ENCODE data around the gene HRNR. TPM values are rescaled to one million over a fixed set of nuclear protein-coding genes. Genes with fewer than 3 reads are reported as not detected.

The HRNR gene
- total RNA-seq, 8 experiments from 2014 or later: 0.07 to 4.7 (median 0.29) TPM; not detected in 1

DNA sequence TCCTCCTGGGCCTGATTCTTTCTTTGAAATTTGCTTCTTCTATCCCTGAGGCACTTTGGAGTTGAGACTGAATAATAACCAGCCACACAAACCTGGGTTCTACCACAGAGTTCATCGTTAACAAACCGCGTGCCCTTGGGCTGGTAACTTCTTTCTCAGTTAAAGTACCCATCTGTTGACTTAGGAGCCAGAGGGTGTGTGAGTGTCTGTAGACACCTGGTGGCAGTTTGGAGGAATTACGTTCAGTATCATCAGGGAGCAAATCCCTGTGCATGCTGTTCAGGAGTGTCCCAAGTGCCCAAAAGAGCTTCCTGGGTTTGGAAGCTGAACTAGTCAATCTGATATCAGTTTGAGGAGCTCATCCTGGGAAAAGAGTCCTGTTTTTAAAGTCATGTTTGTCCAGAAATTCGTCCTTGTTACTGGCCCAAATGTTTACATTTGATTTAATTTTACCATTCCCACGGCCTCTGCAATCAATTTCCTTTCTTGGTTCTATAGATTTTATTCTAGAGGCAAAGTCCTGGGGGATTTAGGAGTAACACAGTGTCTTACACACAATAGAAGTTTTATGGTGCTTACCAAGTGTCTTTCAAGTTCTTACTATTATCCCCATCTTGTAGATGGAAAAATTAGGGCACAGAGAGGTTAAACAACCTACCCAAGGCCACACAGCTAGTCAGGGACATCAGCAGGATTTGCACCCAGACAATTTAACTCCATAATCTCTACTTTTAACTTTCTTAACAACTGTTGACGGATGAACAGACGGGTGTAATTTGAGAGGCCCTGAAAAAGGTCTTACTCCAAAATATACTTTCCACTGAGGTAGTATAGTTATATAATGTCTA is 38.2 kb downstream of the HRNR start:
- no peak overlapping the region for H3K27ac ChIP-seq
- peak in 4 of 8 experiments; percentile 11 to 78 (median 30) for ATAC-seq (replicated peaks in 6 of 8)
- no peak overlapping the region for H3K4me3 ChIP-seq
- WGBS, 10 experiments: 2 to 35% (median 23%) methylated on average over 4 to 8 of the region's 8 CpGs
- no peaks in the 10 kb centered on the region for H3K4me1 ChIP-seq (replicated peaks in 1 of 2)
- in situ Hi-C loops (cut with MboI; ENCODE audit: low pct_unique_long_range_greater_than_20kb in 2 of 9, low sequenced_read_pairs in 9 of 9, unreplicated experiment in 9 of 9): loop anchor here in 3 of 9 experiments (10.0 to 25.0 kb wide), 2 partner anchors 131 to 277 kb away; no protein-coding TSS in a partner anchor

DNA sequence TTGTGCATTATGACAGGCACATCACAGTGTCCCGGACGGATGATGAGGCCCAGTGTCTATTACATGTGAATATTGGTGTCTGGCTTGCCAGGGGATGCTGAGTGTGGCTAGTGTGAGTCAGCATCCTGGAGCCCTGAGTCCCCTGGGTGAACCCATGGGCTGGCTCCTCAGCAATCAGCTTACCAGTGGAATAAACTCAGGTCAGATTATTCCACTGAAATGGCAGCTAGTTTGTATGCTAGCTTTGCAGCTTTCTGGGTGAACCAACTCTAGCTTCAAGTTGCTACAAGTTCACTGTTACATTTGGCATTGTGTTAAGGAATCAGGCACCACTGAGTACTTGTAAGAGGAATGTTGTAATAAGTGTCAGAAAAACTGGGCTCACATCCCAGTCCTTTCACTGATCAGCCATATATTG is 41.0 kb downstream of the HRNR start:
- H3K4me3 ChIP-seq: no peak overlapping the region
- WGBS, 10 experiments: 10 to 100% (median 31%) methylated on average over 1 to 2 of the region's 2 CpGs; no CpG with 5 or more reads in 4 of the 10 experiments
- in situ Hi-C loops (cut with MboI; ENCODE audit: low pct_unique_long_range_greater_than_20kb in 2 of 9, low sequenced_read_pairs in 9 of 9, unreplicated experiment in 9 of 9): loop anchor here in 3 of 9 experiments (5.0 to 25.0 kb wide), 3 partner anchors 41 to 279 kb away; no protein-coding TSS in a partner anchor
- H3K27ac ChIP-seq: no peak overlapping the region
- H3K4me1 ChIP-seq (replicated peaks in 1 of 2): no peaks in the 10 kb centered on the region
- peak in 3 of 8 experiments; percentile 20 to 94 (median 90) for ATAC-seq (replicated peaks in 6 of 8)

DNA sequence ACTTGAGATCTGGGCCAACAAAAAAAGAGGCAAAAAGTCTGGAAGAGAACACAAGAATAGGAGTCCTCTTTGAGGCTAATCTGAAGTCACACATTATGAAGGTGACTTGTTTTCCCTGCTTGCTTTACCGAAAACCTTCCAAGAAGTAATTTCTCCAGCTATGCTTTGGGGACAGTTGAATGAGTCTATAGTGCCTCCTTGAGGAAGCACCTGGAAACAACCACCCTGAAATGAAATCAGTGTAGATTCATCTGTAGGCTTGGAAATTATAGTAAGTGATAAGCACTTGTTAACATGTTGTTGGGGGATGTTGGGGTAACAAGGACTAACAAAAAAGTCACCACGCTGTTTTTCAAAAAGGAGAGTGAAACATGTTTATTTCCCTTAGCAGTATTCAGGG is 41.6 kb downstream of the HRNR start:
- WGBS, 10 experiments: 0 to 81% (median 51%) methylated on average over 1 to 2 of the region's 2 CpGs; no CpG with 5 or more reads in 2 of the 10 experiments
- H3K27ac ChIP-seq: no peak overlapping the region
- ATAC-seq (replicated peaks in 6 of 8): peak in 2 of 8 experiments; percentile 51 to 52
- in situ Hi-C loops (cut with MboI; ENCODE audit: low pct_unique_long_range_greater_than_20kb in 2 of 9, low sequenced_read_pairs in 9 of 9, unreplicated experiment in 9 of 9): loop anchor here in 3 of 9 experiments (5.0 to 25.0 kb wide), 3 partner anchors 40 to 280 kb away; no protein-coding TSS in a partner anchor
- H3K4me1 ChIP-seq (replicated peaks in 1 of 2): no peaks in the 10 kb centered on the region
- H3K4me3 ChIP-seq: no peak overlapping the region

DNA sequence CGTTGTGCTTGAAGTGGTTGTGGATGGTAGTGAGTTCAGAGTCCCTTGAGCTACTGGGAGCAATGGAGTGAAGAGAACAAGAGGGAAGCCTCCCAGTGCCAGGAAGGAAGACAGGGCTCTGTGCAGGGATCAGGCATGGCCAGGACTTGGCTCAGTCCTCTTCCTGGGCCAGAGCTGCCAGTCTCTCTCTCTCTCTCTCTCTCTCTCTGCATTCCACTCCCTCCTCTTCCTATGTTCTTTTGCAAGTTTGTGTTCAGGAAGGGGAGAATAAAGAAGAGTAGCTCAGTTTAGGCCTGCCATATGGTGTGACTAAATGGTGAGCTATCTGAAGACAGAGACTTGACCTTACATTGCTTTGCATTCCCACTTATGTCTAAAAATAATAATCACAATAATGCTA is 44.4 kb downstream of the HRNR start:
- WGBS, 10 experiments: 33 to 100% (median 76%) methylated on average over 1 of the region's 1 CpG; no CpG with 5 or more reads in 4 of the 10 experiments
- in situ Hi-C loops (cut with MboI; ENCODE audit: low pct_unique_long_range_greater_than_20kb in 2 of 9, low sequenced_read_pairs in 9 of 9, unreplicated experiment in 9 of 9): loop anchor here in 2 of 9 experiments (25.0 kb wide), 1 partner anchor 283 kb away; no protein-coding TSS in a partner anchor
- H3K4me3 ChIP-seq: no peak overlapping the region
- H3K27ac ChIP-seq: no peak overlapping the region
- no peak for ATAC-seq (replicated peaks in 6 of 8)
- no peaks in the 10 kb centered on the region for H3K4me1 ChIP-seq (replicated peaks in 1 of 2)

DNA sequence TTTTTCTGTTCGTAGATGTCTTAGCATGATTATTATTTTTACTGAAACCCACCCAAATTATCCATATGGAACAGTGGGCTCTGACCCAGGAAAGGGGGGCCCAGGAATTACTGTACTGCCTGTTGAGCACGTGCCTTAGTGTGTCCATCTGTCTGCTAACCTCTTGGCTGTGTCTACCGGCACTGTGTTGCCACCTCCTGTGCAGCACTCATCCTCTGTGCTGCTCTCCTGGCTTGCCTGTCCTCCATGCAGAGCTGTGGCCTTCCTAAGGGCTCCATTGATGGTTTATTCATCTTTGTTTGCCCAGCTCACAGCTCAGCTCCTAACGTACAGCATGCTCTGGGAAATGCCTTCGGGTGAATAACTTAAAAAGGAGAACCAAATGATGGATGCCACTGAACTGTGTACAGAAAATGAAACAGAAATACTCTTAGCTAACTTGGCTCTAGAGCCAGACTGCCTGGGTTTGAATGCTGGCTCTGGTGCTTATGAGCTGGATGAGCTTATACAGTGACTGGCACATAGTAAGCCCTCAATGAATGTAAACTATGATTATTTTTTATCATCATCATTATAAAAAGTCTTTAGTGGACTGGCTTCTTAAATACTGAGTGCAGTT is 53.6 kb downstream of the HRNR start:
- no peak for ATAC-seq (replicated peaks in 6 of 8)
- in situ Hi-C loops (cut with MboI; ENCODE audit: low pct_unique_long_range_greater_than_20kb in 2 of 9, low sequenced_read_pairs in 9 of 9, unreplicated experiment in 9 of 9): no loop called here
- no peak overlapping the region for H3K27ac ChIP-seq
- no peak overlapping the region for H3K4me3 ChIP-seq
- H3K4me1 ChIP-seq (replicated peaks in 1 of 2): no peaks in the 10 kb centered on the region
- 24 to 75% (median 58%) methylated on average over 2 to 5 of the region's 5 CpGs; no CpG with 5 or more reads in 4 of the 10 experiments for WGBS, 10 experiments

DNA sequence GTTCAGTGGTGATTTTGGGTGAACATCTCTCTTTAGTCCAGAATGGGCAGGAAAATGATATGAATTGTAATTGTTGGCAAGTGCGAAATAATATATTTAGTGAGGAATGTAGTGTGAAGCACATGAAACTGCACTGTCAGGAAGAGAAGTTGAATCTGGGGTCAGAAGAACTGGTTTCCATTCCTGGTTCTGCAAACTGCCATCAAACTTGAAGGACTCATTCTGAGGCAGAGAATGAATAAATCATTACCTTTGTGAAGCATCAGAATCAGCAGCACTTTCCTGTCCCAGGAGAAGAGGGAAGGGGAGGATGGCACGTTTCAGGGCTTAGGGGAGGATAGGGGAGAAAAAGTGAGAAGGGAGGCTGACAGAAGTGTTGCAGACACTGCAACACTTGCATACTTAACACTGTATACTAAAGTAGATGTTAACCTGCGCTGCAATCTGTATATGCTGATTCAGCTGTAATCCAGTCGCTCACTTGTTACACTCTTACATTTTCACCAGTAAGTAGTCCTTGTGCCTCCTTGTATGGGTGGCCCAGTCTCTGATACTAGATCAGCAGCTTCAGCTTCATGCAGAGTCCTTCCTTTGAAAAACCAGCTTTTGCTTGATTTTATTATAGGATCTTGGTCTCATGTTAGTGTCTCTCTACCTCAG is 54.5 kb downstream of the HRNR start:
- in situ Hi-C loops (cut with MboI; ENCODE audit: low pct_unique_long_range_greater_than_20kb in 2 of 9, low sequenced_read_pairs in 9 of 9, unreplicated experiment in 9 of 9): no loop called here
- no peak overlapping the region for H3K4me3 ChIP-seq
- no peak overlapping the region for H3K27ac ChIP-seq
- H3K4me1 ChIP-seq (replicated peaks in 1 of 2): no peaks in the 10 kb centered on the region
- 7 to 100% (median 73%) methylated on average over 1 to 4 of the region's 4 CpGs; no CpG with 5 or more reads in 2 of the 10 experiments for WGBS, 10 experiments
- ATAC-seq (replicated peaks in 6 of 8): no peak

DNA sequence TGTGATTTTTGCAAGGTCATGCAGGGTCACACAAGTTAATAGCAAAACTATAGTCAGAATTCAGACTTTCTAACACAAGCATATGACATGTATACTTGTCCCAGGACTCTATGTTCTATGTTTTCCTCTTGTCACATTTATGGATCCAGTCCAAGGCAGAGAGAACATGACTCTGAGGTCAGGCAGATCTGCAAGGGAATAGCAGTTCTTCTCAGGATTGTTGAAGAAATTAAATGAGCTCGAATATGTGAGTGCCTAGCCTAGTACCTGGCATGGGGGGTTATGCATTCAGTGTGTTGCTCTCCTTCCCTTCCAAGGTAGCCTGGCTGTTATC is 55.5 kb downstream of the HRNR start:
- H3K27ac ChIP-seq: no peak overlapping the region
- H3K4me1 ChIP-seq (replicated peaks in 1 of 2): no peaks in the 10 kb centered on the region
- ATAC-seq (replicated peaks in 6 of 8): peak in 2 of 8 experiments; percentile 15 to 18
- in situ Hi-C loops (cut with MboI; ENCODE audit: low pct_unique_long_range_greater_than_20kb in 2 of 9, low sequenced_read_pairs in 9 of 9, unreplicated experiment in 9 of 9): no loop called here
- no peak overlapping the region for H3K4me3 ChIP-seq
- 0 to 60% (median 13%) methylated on average over 1 of the region's 1 CpG; no CpG with 5 or more reads in 5 of the 10 experiments for WGBS, 10 experiments

DNA sequence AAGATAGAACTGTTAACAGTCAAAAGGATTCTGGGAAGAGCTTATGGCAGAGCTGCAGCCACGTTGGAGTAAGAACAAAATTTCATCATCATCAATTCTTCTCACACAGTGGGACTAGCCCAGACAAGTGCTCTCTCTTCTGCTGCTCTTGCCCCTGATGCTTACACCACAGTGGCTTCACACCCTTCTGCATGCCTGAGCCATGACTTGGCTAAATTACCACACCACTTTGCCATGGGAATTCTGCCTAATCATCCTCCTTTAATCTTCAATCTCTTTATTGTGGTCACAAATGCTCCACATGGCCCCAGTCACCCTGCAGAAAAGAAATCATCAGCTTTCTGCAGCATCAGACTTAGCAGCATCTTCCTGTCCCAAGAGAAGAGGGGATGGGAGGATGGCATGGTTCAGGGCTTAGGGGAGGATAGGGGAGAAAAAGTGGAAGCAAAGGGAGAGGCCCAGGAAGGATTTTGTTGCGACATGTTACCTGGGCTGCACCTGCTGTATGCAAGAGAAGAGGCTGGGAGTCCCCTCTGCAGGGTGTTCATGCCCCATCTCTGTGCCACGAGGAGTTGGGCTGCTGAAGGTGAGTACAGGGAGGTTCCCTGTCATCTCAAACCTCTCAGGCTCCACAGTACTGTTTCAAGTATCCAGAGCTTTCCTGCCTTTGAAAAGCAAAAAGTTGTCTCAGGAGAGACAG is 56.0 kb downstream of the HRNR start:
- in situ Hi-C loops (cut with MboI; ENCODE audit: low pct_unique_long_range_greater_than_20kb in 2 of 9, low sequenced_read_pairs in 9 of 9, unreplicated experiment in 9 of 9): no loop called here
- H3K4me1 ChIP-seq (replicated peaks in 1 of 2): no peaks in the 10 kb centered on the region
- H3K27ac ChIP-seq: no peak overlapping the region
- H3K4me3 ChIP-seq: no peak overlapping the region
- whole genome bisulfite sequencing, 10 experiments: 0 to 60% (median 15%) methylated on average over 1 to 3 of the region's 3 CpGs; no CpG with 5 or more reads in 2 of the 10 experiments
- ATAC-seq (replicated peaks in 6 of 8): peak in 2 of 8 experiments; percentile 96 to 97

DNA sequence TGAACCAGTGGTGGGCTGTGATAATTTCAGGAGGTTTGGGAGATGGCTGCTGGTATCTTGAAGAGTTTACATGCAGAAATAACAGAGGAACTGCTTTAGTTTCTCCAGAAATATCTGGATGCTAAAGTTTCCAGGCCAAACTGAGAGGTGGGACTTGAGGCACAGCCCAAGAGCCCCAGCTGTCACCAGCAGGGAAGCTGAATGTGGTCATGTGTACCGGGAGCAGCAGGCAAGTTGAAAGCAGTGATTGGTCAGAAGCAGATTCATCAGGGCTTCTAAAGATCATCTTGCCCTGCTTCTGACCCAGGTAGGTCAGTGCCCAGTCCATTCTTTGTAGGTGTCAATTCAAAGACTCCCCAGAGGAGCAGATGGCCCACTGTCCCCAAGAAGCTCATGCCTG is 57.0 kb downstream of the HRNR start:
- in situ Hi-C loops (cut with MboI; ENCODE audit: low pct_unique_long_range_greater_than_20kb in 2 of 9, low sequenced_read_pairs in 9 of 9, unreplicated experiment in 9 of 9): no loop called here
- 0 to 100% (median 50%) methylated on average over 1 of the region's 1 CpG; no CpG with 5 or more reads in 6 of the 10 experiments for WGBS, 10 experiments
- no peak overlapping the region for H3K27ac ChIP-seq
- H3K4me3 ChIP-seq: no peak overlapping the region
- no peak for ATAC-seq (replicated peaks in 6 of 8)
- H3K4me1 ChIP-seq (replicated peaks in 1 of 2): no peaks in the 10 kb centered on the region

DNA sequence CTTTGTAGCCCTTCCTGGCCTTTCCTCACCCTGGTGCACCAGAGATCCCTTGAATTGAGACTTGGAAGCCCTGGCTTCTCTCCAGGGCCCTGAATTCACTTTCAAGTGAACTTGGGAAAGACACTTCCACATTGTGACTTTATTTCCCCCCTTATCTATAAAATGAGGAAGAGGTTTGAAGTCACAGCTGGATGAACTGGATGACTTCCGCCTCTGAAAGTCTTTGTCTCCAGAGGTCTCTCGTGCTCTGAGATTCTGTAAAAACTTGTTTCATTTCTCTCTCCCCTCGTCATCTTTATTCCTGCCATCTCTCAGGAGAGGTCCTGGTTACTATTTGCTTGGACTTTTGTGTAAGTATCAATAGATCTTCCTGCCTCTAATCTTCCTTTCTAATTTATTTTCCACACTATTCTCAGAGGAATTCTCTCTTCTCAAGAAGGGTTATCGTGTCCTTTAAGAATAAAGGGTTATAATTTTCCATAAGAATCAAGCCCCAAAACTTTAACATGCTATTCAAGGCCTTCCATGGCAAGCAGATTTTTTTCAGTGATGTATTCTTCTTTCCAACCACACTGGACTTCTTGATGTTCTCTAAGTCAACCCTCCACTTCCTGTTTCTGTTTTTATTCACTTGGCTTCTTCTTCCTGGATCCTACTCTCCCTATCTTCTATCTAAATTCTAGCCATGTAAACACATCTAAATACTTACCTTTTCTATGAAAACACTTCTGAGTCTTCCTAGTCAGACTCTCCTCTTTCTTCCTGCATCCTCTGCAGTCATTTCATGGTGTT is 58.5 kb downstream of the HRNR start:
- WGBS, 10 experiments: 0 to 100% (median 62%) methylated on average over 1 to 4 of the region's 4 CpGs
- in situ Hi-C loops (cut with MboI; ENCODE audit: low pct_unique_long_range_greater_than_20kb in 2 of 9, low sequenced_read_pairs in 9 of 9, unreplicated experiment in 9 of 9): no loop called here
- H3K4me3 ChIP-seq: no peak overlapping the region
- H3K27ac ChIP-seq: no peak overlapping the region
- no peaks in the 10 kb centered on the region for H3K4me1 ChIP-seq (replicated peaks in 1 of 2)
- no peak for ATAC-seq (replicated peaks in 6 of 8)

DNA sequence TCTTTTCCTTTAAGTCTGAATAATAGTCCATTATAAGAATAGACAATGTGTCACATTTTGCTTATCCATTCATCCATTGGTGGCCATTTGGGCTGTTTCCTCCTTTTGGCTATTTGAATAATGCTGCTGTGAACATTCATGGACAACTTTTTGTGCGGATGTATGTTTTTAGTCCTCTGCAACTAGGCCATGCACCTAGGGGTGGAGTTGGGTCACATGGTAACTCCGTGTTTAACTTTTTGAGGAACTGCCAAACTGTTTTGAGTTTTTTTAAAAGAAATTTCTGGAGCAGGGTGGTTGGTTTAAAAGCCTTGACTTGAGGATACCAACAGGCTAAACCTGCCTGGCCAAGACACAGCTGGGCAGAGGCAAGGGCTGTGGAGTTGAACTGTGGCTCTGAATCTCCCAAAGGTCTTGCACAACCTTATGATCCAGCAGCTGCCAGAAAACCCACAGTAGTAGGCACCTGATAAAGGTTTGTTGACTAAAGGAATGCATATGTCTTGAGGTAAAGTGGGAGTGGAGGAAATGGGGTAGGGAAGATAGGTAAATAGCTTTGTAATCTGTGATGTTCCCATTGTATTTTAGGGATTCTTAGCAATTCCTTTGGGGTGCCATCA is 59.4 kb downstream of the HRNR start:
- Histone ChIP-seq H3K4me1 (replicated peaks in 1 of 2) (no peaks in the 10 kb centered on the region), H3K27ac (no peak overlapping the region), H3K4me3 (no peak overlapping the region)
- no peak for ATAC-seq (replicated peaks in 6 of 8)
- 6 to 100% (median 45%) methylated on average over 1 to 2 of the region's 2 CpGs; no CpG with 5 or more reads in 2 of the 10 experiments for WGBS, 10 experiments
- in situ Hi-C loops (cut with MboI; ENCODE audit: low pct_unique_long_range_greater_than_20kb in 2 of 9, low sequenced_read_pairs in 9 of 9, unreplicated experiment in 9 of 9): no loop called here

All from motor neuron (in vitro differentiated cells).